HAP-1 (cell line): ENCODE results near the gene FAM221A.
"Not testable (repeated sequence)": the region's sequence is repeated elsewhere in the genome, so short reads cannot be mapped to it uniquely, and the experiment has no call there.

ENCODE experiments used
- DNase-seq, 2 experiments: peaks; one replicate each; pipeline ENCODE4 v3.0.0-alpha.2; 2016 to 2020; ENCODE audit warnings: low spot score in 2 of 2
- H3K27me3 ChIP-seq: fragments of 250-450 bp; sonication (Bioruptor Pico); 2 replicates; pipeline ENCODE4 v1.5.1; 2020; ENCODE audit warnings: low read depth, mild to moderate bottlenecking, moderate library complexity
- H3K36me3 ChIP-seq: fragments of 250-450 bp; sonication (Bioruptor Pico); replicated peaks from 2 replicates; pipeline ENCODE4 v1.5.1; 2020; ENCODE audit warnings: mild to moderate bottlenecking
- H3K4me1 ChIP-seq: fragments of 250-450 bp; sonication (Bioruptor Pico); 2 replicates; pipeline ENCODE4 v1.5.1; 2020; ENCODE audit warnings: mild to moderate bottlenecking
- H3K4me3 ChIP-seq: fragments of 250-450 bp; sonication (Bioruptor Pico); 2 replicates; pipeline ENCODE4 v1.5.1; 2020; ENCODE audit warnings: mild to moderate bottlenecking, moderate library complexity
- H3K9me3 ChIP-seq: fragments of 250-450 bp; sonication (Bioruptor Pico); 2 replicates; pipeline ENCODE4 v1.5.1; 2020; ENCODE audit warnings: mild to moderate bottlenecking, moderate library complexity
- in situ Hi-C: fragments of 300-500 bp; cut with MboI; formaldehyde crosslinking; loops from 3 replicates; pipeline ENCODE4 v1.14.3; 2020; ENCODE audit warnings: low sequenced_read_pairs, inconsistent platforms, mixed read lengths

FAM221A gene

GRCh38 chr7:23714150-23714464, 34.1 kb downstream of the FAM221A start:
- DNase-seq: no peak
- in situ Hi-C loops: no loop called here
- no peaks in the 10 kb centered on the region for H3K9me3 ChIP-seq
- H3K4me3 ChIP-seq: no peak overlapping the region
- H3K4me1 ChIP-seq: peaks cover 7% of the 10 kb centered on the region
- H3K36me3 ChIP-seq: no peaks in the 10 kb centered on the region
- no peaks in the 10 kb centered on the region for H3K27me3 ChIP-seq

DNA sequence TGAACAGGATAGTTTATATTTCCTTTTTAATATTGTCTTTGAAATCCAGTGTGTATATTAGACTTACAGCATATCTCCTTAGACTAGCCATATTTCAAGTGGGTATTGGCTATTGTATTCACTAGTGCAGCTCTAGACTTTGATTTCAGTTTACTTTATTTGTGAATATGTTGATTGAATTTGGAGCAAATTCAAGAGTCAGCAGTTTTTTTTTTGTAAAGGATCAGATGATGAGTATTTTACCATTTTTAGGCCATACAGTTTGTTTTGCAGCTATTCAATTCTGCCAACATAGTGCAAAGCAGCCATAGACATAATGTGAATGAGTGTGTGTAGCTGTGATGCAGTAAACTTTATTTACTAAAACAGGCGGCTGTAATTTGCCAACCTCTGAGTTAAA, 34.6 kb downstream of the FAM221A start:
- peaks cover 7% of the 10 kb centered on the region for H3K4me1 ChIP-seq
- H3K4me3 ChIP-seq: no peak overlapping the region
- in situ Hi-C loops: no loop called here
- no peaks in the 10 kb centered on the region for H3K27me3 ChIP-seq
- H3K36me3 ChIP-seq: no peaks in the 10 kb centered on the region
- no peak for DNase-seq
- H3K9me3 ChIP-seq: no peaks in the 10 kb centered on the region

GRCh38 chr7:23715099-23715498, 35.1 kb downstream of the FAM221A start:
- Histone ChIP-seq H3K4me3 (no peak overlapping the region), H3K36me3 (no peaks in the 10 kb centered on the region), H3K9me3 (no peaks in the 10 kb centered on the region), H3K4me1 (peaks cover 7% of the 10 kb centered on the region), H3K27me3 (no peaks in the 10 kb centered on the region)
- DNase-seq: no peak
- in situ Hi-C loops: no loop called here

DNA sequence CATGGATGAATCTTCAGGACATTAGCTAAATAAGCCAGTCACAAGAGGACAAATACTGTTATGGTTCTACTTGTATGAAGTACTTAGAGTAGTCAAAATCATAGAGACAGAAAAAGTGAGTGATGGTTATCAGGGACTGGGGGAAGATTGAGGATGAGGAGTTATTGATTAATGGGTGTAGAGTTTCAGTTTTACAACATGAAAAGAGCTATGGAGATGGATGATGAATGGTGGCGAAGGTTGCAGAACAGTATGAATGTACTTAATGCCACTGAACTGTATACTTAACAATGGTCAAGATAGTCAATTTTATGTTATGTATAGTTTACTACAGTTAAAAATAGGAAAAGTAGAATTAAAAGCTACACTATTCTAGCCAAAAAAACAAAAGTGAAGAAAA, 37.8 kb downstream of the FAM221A start:
- no peak for DNase-seq
- Histone ChIP-seq H3K27me3 (no peaks in the 10 kb centered on the region), H3K4me3 (no peak overlapping the region), H3K36me3 (no peaks in the 10 kb centered on the region), H3K9me3 (no peaks in the 10 kb centered on the region), H3K4me1 (peaks cover 10% of the 10 kb centered on the region)
- in situ Hi-C loops: no loop called here

DNA sequence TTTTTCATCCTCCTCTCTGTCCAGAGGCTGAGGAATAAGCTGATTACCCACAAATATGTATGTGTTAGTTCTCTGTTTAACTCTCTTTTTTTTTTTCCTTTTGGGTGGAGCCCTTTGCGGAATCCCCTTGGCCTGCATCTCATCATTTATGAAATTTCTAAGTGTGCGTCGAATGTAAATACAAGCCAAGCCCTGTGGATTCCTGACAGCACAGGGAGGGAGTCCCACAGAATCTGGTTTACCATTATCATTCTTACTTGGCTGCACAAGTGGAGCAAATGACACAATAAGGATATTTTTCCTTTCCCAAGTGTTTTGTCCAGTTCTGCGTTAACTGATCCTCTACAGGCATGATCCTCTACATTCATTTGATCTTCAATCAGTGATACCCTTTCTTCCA, 41.5 kb downstream of the FAM221A start:
- DNase-seq: no peak
- H3K27me3 ChIP-seq: no peaks in the 10 kb centered on the region
- H3K4me1 ChIP-seq: peaks cover 2% of the 10 kb centered on the region; the same call in 1 of the 2 replicates
- H3K36me3 ChIP-seq: no peaks in the 10 kb centered on the region
- H3K4me3 ChIP-seq: no peak overlapping the region
- in situ Hi-C loops: no loop called here
- no peaks in the 10 kb centered on the region for H3K9me3 ChIP-seq

- H3K27me3 ChIP-seq, in situ Hi-C loops, H3K4me1 ChIP-seq, H3K36me3 ChIP-seq, H3K9me3 ChIP-seq: not testable (repeated sequence)
- peak in 1 of 2 experiments; percentile 74 for DNase-seq
- peak overlapping the region; percentile 5; the same call in 1 of the 2 replicates for H3K4me3 ChIP-seq
These were observed 42.7 kb downstream of the FAM221A start for GRCh38 chr7:23722587-23723216.

DNA sequence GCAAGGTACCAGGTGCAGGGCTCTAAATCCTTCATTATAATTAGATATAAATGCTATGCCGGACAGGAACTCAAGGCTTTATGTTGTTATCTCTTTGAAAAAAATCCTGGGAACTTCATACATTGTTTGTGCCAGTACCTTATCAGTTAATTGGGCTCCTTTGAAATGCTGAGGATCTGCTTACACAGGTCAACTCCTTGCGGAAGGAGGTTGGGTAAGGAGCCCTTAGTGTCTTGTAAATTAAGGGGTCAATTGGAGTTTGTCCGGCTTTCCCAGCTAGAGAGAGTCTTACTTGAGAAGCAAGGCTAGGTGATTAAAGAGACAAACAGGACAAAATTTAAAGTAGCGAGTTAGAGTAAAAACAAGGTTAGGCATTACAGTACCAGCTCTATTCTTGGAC, 44.1 kb downstream of the FAM221A start:
- H3K27me3 ChIP-seq, H3K36me3 ChIP-seq, DNase-seq, H3K4me1 ChIP-seq, in situ Hi-C loops, H3K9me3 ChIP-seq, H3K4me3 ChIP-seq: not testable (repeated sequence)

DNA sequence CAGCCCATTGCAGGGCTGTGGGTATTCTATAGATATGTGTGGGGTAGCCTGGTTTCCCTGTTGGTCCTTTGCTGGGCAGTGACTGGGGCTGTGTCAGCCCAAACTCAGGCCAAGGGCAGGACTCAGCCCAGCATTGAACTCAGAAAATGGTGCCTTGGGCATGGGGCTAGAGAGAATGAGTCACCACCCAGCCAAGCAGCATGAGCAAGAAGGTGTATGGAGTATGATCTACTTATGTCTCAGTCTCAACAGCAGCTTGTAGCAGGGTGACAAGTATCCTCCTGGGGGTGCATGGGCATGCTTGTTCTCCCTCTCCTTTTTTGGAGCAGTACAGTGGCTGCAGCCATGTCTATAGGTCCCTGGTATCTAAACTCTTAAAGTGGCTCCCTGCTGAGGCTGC, 62.1 kb downstream of the FAM221A start:
- in situ Hi-C loops: no loop called here
- H3K4me3 ChIP-seq: no peak overlapping the region
- no peaks in the 10 kb centered on the region; the same call in 1 of the 2 replicates for H3K36me3 ChIP-seq
- H3K9me3 ChIP-seq: 0 out of 2 replicates have a peak, but pooled peaks cover 9% of the 10 kb centered on the region
- DNase-seq: no peak
- no peaks in the 10 kb centered on the region for H3K4me1 ChIP-seq
- H3K27me3 ChIP-seq: no peaks in the 10 kb centered on the region

GRCh38 chr7:23743226-23743625, 63.2 kb downstream of the FAM221A start:
- Histone ChIP-seq H3K4me1 (no peaks in the 10 kb centered on the region), H3K9me3 (0 out of 2 replicates have a peak, but pooled peaks cover 9% of the 10 kb centered on the region), H3K27me3 (no peaks in the 10 kb centered on the region), H3K4me3 (no peak overlapping the region), H3K36me3 (no peaks in the 10 kb centered on the region; the same call in 1 of the 2 replicates)
- in situ Hi-C loops: no loop called here
- DNase-seq: no peak

DNA sequence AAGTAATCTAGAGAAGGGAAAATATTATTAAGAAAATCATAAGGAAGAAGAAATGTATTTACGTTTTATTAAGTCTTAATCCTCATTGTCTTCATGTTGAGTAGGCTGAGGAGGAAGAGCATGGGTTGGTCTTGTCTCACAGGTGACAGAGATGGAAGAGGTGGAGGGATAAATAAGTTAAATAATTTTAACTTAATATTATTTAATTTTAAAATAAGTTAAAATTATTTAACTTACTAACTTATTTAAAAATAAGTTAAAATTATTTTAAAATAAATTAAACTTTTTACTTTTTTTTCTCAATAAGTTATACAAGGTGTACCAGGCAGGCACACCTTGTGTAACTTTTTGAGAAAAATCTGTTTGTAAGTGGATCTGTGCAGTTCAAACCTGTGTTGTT, 66.6 kb downstream of the FAM221A start:
- H3K27me3 ChIP-seq: no peaks in the 10 kb centered on the region
- DNase-seq: no peak
- H3K9me3 ChIP-seq: 0 out of 2 replicates have a peak, but pooled peaks cover 9% of the 10 kb centered on the region
- in situ Hi-C loops: no loop called here
- H3K4me3 ChIP-seq: no peak overlapping the region
- no peaks in the 10 kb centered on the region for H3K36me3 ChIP-seq
- no peaks in the 10 kb centered on the region for H3K4me1 ChIP-seq

GRCh38 chr7:23751852-23752251, 71.9 kb downstream of the FAM221A start:
- Histone ChIP-seq H3K36me3 (no peaks in the 10 kb centered on the region), H3K27me3 (no peaks in the 10 kb centered on the region), H3K4me3 (no peak overlapping the region), H3K9me3 (no peaks in the 10 kb centered on the region), H3K4me1 (no peaks in the 10 kb centered on the region)
- in situ Hi-C loops: no loop called here
- DNase-seq: no peak
